ENCODE measurements around the gene NME3.

The NME3 gene

DNA sequence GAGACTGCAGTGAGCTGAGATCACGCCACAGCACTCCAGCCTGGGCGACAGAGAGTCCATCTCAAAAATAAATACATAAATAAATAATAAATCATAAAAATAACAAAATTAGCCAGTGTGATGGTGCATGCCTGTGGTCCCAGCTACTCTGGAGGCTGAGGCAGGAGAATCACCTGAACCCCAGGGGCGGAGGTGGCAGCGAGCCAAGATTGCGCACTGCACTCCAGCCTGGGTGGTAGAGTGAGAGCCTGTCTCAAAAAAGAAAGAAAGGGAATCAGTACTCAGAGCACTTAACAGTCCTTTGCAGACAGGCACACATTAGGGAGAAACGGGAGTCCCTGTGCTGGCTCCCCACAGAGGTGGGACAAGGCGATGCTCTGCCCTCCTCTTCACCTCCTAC, 40.3 kb downstream of the NME3 start:
- DNase-seq (ENCODE audit: insufficient read length, low spot score), result no peak
- FAIRE-seq, result no peak

DNA sequence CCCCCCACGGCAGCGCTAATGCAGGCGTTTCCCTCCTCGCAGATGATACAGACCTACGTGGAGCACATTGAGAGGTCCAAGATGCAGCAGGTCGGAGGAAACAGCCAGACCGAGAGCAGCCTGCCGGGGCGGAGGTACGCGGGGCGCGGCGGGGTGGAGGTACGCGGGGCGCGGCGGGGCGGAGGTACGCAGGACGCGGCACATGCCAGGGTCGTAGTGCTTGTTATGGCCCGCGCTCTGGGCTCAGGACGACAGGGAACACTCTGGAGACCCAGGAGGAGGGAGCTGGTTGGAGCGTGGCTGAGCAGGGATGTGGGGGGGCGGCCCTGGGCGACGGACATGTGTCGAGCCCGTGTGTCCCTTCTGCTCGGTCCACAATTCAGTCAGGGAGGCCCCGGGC, 41.9 kb downstream of the NME3 start:
- DNase-seq (ENCODE audit: insufficient read length, low spot score) (no peak), FAIRE-seq (no peak)

DNA sequence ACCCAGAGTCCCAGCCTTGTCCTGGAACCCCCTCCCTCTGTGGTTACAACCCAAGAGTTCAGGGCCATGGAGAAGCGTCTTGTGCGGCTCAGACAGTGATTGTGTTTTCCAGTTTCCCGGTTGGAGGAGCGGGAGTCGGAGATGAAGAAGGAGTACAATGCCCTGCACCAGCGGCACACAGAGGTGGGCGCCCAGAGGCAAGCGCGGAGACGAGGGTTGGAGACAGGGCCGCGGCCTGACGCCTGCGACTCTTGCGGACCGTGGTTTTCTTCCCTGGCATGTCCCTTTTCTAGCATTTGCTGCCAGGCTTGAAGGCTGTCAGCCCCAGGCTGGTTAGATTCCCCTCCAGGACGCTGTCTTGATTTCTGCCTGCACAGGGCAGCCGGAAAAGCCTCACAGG, 42.3 kb downstream of the NME3 start:
- no peak for FAIRE-seq
- DNase-seq (ENCODE audit: insufficient read length, low spot score), result no peak

DNA sequence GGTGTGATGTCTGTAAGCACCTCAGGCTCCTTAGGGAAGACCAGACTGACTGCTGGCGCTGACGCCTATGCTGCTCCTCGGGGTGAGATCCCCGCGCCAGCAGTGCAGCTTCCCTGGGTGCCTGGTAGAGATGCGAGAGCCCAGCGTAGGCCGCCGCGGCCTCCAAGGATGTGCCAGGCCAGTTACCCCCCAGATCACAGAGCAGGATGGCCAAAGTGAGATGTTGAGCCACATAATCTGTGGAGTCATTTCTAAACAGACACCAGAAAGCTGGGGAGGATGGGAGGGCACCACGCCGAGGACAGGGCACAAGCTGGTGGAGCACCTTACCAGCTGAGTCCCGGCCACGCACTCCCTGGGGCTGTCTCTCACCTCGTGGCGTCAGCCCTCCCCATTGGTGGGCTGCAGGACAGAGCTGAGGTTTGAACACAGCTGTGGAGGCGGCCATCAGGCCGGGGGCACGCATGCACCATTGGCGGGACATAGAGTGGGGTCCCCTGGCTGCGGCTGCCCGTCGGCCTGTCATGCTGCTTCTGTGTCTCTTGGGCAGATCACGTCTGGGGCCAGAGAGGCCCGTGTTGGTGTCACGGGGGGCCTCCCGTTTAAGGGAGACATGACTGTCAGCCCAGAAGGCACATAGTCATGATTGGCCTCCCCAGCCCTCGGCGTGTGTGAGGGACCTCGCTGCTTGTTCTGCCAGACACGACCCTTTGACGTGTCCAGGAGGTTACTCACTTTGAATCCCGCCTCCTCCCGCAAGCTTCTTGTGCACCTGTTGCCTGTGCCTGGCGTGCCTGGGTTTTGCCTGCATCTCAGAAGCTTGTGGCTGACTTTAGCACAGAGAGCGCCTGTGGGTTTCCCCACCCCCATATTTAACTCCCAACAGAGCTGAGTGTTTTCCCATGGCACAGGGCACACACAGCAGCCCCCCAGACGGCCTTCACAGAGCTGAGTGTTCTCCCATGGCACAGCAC, 43.4 kb downstream of the NME3 start:
- DNase-seq (ENCODE audit: insufficient read length, low spot score) (no peak), FAIRE-seq (no peak)

- no peak for DNase-seq (ENCODE audit: insufficient read length, low spot score)
These were observed 44.5 kb downstream of the NME3 start for GRCh38 chr16:1726661-1727502.

DNA sequence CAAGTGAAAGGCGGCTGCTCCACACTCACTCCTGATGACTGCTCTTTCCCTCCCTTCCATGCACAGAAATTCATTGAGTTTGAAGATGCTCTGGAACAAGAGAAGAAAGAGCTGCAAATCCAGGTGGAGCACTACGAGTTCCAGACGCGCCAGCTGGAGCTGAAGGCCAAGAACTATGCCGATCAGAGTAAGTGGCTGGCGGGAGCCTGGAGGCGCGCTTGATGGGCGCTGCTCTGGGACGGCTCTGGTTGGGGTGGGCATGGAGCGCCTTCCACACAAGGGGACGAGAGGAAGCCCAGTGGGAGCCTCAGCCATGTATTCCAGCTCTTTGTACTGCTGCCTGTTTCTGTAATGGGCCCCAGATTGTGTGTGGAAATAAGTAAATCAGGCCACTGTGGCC, 46.9 kb downstream of the NME3 start:
- DNase-seq (ENCODE audit: insufficient read length, low spot score), result no peak
- FAIRE-seq, result no peak

More at GRCh38 chr16:1726661-1727502, 44.5 kb downstream of the NME3 start:
- no peak for FAIRE-seq

- DNase-seq (ENCODE audit: insufficient read length, low spot score) (no peak), FAIRE-seq (no peak)
These were observed 47.7 kb downstream of the NME3 start for GRCh38 chr16:1723450-1724147.

DNA sequence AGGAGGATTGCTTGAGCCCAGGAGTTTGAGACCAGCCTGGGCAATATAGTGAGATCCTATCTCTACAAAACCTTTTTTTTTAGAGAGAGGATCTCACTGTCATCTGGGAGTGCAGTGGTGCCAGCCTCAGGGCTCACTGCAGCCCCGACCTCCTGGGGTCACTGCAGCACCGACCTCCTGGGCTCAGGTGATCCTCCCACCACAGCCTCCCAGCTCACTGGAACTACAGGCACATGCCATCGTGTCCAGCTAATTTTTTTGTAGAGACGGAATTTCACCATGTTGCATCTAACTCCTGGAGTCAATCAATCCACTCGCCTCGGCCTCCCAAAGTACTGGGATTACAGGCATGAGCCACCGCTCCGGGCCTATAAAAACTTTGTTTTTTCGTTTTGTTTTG, 50.0 kb downstream of the NME3 start:
- no peak for DNase-seq (ENCODE audit: insufficient read length, low spot score)
- no peak for FAIRE-seq
